Transverse colon (tissue), 4 donors: Measurements from ENCODE around the gene EIF4E1B.

Source experiments
- EP300 ChIP-seq: sonication (generic); formaldehyde crosslinking; IDR thresholded peaks from one replicate; pipeline ENCODE4 v1.6.1; 2017; ENCODE audit warnings: antibody characterized with exemption, low read depth
- POLR2A ChIP-seq: fragments of 450-650 bp; IDR thresholded peaks from one replicate; pipeline ENCODE4 v1.6.1; 2016; ENCODE audit warnings: antibody characterized with exemption, mild to moderate bottlenecking, moderate library complexity
- POLR2AphosphoS5 ChIP-seq, 3 donors: sonication (generic); formaldehyde crosslinking; IDR thresholded peaks; one replicate each; pipeline ENCODE4 v1.6.1; 2016; ENCODE audit warnings: antibody characterized with exemption in 3 of 3
- TF ChIP-seq, protein P1 (sequence below), 5 experiments: fragments of 200-600 bp in 3 of 5; fragments of 450-650 bp in 2 of 5; sonication (generic) in 3 of 5; IDR thresholded peaks; 1 replicate in 2 of 5; 2 replicates in 3 of 5; pipeline ENCODE4 v1.5.1; 2016 to 2017; ENCODE audit warnings: antibody characterized with exemption in 5 of 5, inconsistent platforms in 3 of 5, mild to moderate bottlenecking in 2 of 5, moderate library complexity in 1 of 5

DNA sequence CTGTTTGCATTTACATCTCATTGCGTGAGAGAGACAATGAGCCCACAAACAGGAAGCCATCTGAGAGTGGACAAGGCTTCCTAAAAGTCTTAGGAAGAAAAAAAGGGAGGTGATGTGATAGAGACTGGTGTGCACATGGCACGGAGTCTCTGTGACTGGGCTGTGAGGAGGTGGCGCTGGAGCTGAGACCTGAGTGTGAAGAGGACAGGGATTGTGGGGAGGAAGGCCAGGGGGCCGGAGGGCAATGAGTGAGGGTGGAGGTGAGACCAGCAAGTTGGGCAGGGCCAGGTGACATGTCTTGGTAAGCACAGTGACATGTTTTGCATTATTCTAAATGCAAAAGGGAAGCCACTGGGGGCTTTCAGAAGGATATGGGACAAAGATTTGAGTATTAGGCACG, 61.9 kb downstream of the EIF4E1B start:
- no peak for TF ChIP-seq POLR2AphosphoS5 (IDR thresholded peaks at IDR 0.05)
- TF ChIP-seq, protein P1, sequence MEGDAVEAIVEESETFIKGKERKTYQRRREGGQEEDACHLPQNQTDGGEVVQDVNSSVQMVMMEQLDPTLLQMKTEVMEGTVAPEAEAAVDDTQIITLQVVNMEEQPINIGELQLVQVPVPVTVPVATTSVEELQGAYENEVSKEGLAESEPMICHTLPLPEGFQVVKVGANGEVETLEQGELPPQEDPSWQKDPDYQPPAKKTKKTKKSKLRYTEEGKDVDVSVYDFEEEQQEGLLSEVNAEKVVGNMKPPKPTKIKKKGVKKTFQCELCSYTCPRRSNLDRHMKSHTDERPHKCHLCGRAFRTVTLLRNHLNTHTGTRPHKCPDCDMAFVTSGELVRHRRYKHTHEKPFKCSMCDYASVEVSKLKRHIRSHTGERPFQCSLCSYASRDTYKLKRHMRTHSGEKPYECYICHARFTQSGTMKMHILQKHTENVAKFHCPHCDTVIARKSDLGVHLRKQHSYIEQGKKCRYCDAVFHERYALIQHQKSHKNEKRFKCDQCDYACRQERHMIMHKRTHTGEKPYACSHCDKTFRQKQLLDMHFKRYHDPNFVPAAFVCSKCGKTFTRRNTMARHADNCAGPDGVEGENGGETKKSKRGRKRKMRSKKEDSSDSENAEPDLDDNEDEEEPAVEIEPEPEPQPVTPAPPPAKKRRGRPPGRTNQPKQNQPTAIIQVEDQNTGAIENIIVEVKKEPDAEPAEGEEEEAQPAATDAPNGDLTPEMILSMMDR (IDR thresholded peaks at IDR 0.05), result no peak
- no peak for TF ChIP-seq POLR2A
- no peak for TF ChIP-seq EP300
